BJ (cell line): ENCODE measurements around the gene DPH5. TPM values are rescaled to one million over a fixed set of nuclear protein-coding genes. Genes with fewer than 3 reads are reported as not detected.
"Not testable (repeated sequence)": the region's sequence is repeated elsewhere in the genome, so short reads cannot be mapped to it uniquely, and the experiment has no call there.

Source experiments
- CTCF ChIA-PET: fragments of 350-600 bp; formaldehyde crosslinking; extraction: SDS; loops from one replicate; lab custom pipeline; 2021; ENCODE audit warnings: antibody characterized with exemption, inconsistent platforms; lab: Yijun Ruan, JAX
- POLR2A ChIA-PET: fragments of 300-600 bp; sonication (Branson Sonifier 250); formaldehyde crosslinking; extraction: SDS; loops from one replicate; lab custom pipeline; 2021; ENCODE audit warnings: antibody characterized with exemption; lab: Charles Lee
- DNase-seq: peaks from one replicate; pipeline ENCODE4 v3.0.0-alpha.2; 2011; ENCODE audit warnings: low read depth
- H3K27me3 ChIP-seq: 2 replicates; pipeline ENCODE4 v1.6.0; 2011; ENCODE audit warnings: low read length; ENCODE audit not compliant: control insufficient read depth, insufficient read depth
- H3K36me3 ChIP-seq: 2 replicates; pipeline ENCODE4 v1.5.1; 2011; ENCODE audit warnings: low read length; ENCODE audit not compliant: control insufficient read depth, insufficient read depth
- H3K4me3 ChIP-seq: 2 replicates; pipeline ENCODE4 v1.5.1; 2011; ENCODE audit warnings: low read depth, mild to moderate bottlenecking, control low read depth, low read length
- polyA minus RNA-seq: library from RNA; depleted of rRNA, polyadenylated mRNA; stranded (reverse); fragments of >200 nt; gene quantifications from 2 replicates; pipeline ENCODE4 v1.2.3, GENCODE V29; 2011; rRNA and poly(A)+ RNA removed
- polyA plus RNA-seq: library from polyadenylated mRNA; depleted of rRNA; stranded (reverse); fragments of >200 nt; gene quantifications from 2 replicates; pipeline ENCODE4 v1.2.3, GENCODE V29; 2011; rRNA removed
- TF ChIP-seq, protein P1 (sequence below): IDR thresholded peaks from 2 replicates; pipeline ENCODE4 v1.5.1; 2011; ENCODE audit warnings: low read depth, mild to moderate bottlenecking, control low read depth, inconsistent platforms, low read length, moderate library complexity; ENCODE audit not compliant: insufficient read depth

DPH5 gene, protein sequence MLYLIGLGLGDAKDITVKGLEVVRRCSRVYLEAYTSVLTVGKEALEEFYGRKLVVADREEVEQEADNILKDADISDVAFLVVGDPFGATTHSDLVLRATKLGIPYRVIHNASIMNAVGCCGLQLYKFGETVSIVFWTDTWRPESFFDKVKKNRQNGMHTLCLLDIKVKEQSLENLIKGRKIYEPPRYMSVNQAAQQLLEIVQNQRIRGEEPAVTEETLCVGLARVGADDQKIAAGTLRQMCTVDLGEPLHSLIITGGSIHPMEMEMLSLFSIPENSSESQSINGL
- polyA plus RNA-seq = 31.8 and 54.5 TPM in 2 replicates
- 6.4 and 12.4 TPM in 2 replicates for polyA minus RNA-seq

DNA sequence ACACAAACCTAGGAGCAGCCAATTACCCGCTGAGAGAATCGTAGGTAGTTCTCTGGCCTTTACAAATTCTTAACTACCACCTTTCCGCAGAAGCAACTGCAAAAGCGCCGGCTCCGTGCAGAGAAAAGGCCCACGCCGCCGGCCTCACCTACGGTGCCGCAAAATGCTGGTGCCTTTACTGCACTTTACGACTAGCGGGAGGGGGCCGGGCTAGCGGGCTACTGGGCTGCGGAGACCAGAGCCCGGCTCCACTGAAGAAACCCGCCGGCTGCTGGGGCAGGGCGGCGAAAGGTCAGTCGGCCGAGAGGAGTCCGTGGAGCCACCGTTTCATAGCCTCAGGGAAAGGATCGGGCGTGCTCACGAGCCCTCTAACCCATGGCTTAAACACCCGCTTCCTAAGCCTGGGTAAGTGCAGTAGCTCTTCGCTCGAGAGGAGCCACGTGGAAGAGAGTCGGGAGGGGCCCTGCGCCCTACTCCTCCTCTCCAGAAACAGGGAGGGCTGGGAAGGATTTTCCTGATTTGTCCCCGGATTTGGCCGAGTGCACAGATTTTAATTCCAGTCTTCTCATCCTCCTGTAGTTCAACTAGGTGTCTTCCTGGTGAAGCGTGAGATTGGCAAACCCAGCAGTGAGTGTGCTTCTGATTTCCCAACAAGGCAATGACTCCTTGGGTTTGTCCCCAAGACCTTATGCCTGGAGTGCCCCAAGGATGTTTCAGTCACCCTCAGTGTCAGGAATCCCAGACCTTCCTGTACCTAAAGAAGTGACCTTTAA lies at the start of gene DPH5:
TSS of gene DPH5 (minus strand) at position 128 of the 773 bp plus-strand sequence. CDS start 341 bp downstream, outside the sequence.
- TF ChIP-seq, protein P1, sequence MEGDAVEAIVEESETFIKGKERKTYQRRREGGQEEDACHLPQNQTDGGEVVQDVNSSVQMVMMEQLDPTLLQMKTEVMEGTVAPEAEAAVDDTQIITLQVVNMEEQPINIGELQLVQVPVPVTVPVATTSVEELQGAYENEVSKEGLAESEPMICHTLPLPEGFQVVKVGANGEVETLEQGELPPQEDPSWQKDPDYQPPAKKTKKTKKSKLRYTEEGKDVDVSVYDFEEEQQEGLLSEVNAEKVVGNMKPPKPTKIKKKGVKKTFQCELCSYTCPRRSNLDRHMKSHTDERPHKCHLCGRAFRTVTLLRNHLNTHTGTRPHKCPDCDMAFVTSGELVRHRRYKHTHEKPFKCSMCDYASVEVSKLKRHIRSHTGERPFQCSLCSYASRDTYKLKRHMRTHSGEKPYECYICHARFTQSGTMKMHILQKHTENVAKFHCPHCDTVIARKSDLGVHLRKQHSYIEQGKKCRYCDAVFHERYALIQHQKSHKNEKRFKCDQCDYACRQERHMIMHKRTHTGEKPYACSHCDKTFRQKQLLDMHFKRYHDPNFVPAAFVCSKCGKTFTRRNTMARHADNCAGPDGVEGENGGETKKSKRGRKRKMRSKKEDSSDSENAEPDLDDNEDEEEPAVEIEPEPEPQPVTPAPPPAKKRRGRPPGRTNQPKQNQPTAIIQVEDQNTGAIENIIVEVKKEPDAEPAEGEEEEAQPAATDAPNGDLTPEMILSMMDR = no peak
- Histone ChIP-seq H3K27me3 (no peaks in the 10 kb centered on the region; the same call in 1 of the 2 replicates), H3K4me3 (peak within 1 kb of the TSS; percentile 68), H3K36me3 (no peaks in the 10 kb centered on the region)
- POLR2A ChIA-PET = no interaction called here
- DNase-seq = peak; percentile 34
- CTCF ChIA-PET = interaction anchor here (1.2 kb wide), 1 partner anchor 213 kb away, joined by 3 read pairs; no protein-coding TSS in a partner anchor

DNA sequence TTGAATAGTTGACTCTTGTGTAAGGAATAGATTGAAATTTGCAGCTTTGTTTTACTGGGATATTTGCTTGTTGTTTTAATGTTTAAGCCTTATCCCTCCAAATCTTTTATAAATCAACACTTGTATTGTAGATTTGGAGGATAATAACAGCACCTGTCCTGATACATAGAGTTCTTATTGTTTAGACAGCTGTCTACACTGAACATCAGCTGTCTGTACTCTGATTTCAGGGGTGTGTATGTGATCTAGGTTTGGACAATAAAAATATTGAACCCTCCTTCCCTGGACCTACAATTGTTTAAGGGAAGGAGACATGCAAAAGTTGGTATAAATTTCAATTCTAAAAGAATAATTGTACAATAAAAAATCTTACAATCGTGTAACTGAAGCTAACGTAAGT lies 48.3 kb upstream of the DPH5 start:
- TF ChIP-seq, protein P1 = no peak
- ChIA-PET POLR2A (no interaction called here), CTCF (interaction anchor here (0.6 to 1.8 kb wide), 2 partner anchors 13 to 920 kb away, joined by 3 read pairs; no protein-coding TSS in a partner anchor)
- no peak overlapping the region for H3K4me3 ChIP-seq
- H3K27me3 ChIP-seq = no peaks in the 10 kb centered on the region
- 0 out of 2 replicates have a peak, but pooled peaks cover 2% of the 10 kb centered on the region for H3K36me3 ChIP-seq
- DNase-seq = no peak

DNA sequence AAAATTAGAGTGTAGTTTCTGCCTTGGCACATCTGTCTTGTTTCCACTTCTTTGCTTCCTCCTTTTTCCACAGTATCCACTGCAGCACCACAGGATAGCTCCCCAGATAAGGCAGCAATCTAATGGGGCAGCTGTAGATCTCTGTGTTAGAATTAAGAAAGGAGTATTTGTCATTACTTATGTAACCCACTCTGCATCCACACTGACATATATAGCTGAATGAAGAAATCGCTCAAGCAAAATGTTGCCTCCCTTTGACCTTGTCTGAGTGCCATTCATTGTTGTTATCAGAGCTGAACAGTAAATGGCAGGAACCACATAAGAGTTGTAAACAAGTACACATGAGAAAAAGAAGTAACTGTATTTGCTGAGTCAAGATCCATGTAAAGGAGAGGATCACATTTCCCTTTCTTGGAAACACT lies 45.9 kb upstream of the DPH5 start:
- TF ChIP-seq, protein P1 = no peak
- Histone ChIP-seq H3K36me3 (no peaks in the 10 kb centered on the region), H3K4me3 (no peak overlapping the region), H3K27me3 (no peaks in the 10 kb centered on the region)
- DNase-seq = no peak
- POLR2A ChIA-PET = no interaction called here
- CTCF ChIA-PET = no interaction called here

DNA sequence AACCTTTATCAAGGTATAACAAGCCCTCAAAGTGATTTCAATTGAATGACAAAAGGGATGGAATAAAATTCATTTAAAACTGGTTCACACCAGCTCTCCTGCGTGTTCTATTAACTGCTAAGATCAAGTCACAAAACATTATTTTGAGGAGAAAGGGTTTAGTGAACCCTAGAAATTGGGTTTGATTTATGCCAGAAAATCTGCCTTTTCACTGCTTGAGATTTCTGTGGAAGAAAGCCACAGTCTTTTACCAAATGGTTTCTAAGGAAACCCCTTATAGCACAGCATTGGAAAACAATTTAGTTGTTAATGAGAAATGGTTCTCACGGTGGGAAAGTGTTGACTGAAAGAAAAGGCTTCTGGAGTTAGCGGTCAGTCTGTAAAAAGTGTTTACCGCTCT lies 43.6 kb upstream of the DPH5 start:
- no peaks in the 10 kb centered on the region for H3K36me3 ChIP-seq
- CTCF ChIA-PET = no interaction called here
- POLR2A ChIA-PET = no interaction called here
- TF ChIP-seq, protein P1 = no peak
- H3K27me3 ChIP-seq = no peaks in the 10 kb centered on the region
- DNase-seq = no peak
- H3K4me3 ChIP-seq = no peak overlapping the region

DNA sequence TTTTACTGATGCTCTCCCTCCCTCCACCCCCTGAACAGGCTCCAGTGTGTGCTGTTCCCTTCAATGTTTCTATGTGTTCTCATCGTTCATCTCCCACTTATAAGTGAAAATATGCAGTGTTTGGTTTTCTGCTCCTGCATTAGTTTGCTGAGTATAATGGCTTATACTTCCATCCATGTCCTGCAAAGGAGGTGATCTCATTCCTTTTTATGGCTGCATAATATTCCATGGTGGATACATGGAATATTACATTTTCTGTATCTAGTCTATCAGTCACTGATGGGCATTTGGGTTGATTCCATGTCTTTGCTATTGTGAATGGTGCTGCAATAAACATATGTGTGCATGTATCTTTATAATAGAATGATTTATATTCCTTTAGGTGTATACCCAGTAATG lies 41.4 kb upstream of the DPH5 start:
- POLR2A ChIA-PET, H3K27me3 ChIP-seq, DNase-seq, H3K36me3 ChIP-seq, H3K4me3 ChIP-seq: not testable (repeated sequence)
- CTCF ChIA-PET = interaction anchor here (1.0 kb wide), 1 partner anchor 212 kb away, joined by 3 read pairs; no protein-coding TSS in a partner anchor
